Measurements from ENCODE around the gene JUND. TPM values are rescaled to one million over a fixed set of nuclear protein-coding genes. Genes with fewer than 3 reads are reported as not detected.
A peak's percentile ranks its signal among the peaks of the same experiment; 100 is the strongest.

JUND gene
- total RNA-seq, 1 experiment from 2014 or later, result 103 TPM

GRCh38 chr19:18253130-18253529, 28.3 kb downstream of the JUND start:
- Mint-ChIP-seq H3K4me3 (no peak overlapping the region), H3K27ac (peak overlapping the region in 1 of 3 experiments; percentile 44; a peak in 1 of 7 replicates), H3K4me1 (peaks cover 20 to 27% of the 10 kb centered on the region in 2 experiments), H3K27me3 (ENCODE audit: low read depth) (peaks cover 17% of the 10 kb centered on the region), H3K9me3 (no peaks in the 10 kb centered on the region), H3K36me3 (ENCODE audit: insufficient read depth in 1 of 3, low read depth in 3 of 3) (no peaks in the 10 kb centered on the region)
- Histone ChIP-seq H2BK15ac (ENCODE audit: low read depth, low read length) (no peak overlapping the region), H2BK20ac (ENCODE audit: low read depth, low read length, poor library complexity, severe bottlenecking) (no peak overlapping the region), H3K79me1 (ENCODE audit: insufficient read depth, low read depth, low read length, poor library complexity, severe bottlenecking) (no peaks in the 10 kb centered on the region), H2BK12ac (ENCODE audit: insufficient read length, low read depth, low read length) (no peak overlapping the region), H3K9me3 (ENCODE audit: control insufficient read depth, low read depth, low read length) (no peaks in the 10 kb centered on the region), H3K4ac (ENCODE audit: low read depth, low read length) (no peak overlapping the region), H3K4me2 (ENCODE audit: insufficient read depth, insufficient read length, low read length) (no peak overlapping the region), H3K23me2 (ENCODE audit: insufficient read length, low read depth, low read length, poor library complexity, severe bottlenecking) (peaks cover 4% of the 10 kb centered on the region), H3K79me2 (ENCODE audit: insufficient read depth, low read length) (no peaks in the 10 kb centered on the region), H3K23ac (ENCODE audit: insufficient read length, low read depth, low read length) (no peak overlapping the region), H2BK120ac (ENCODE audit: low read depth, low read length, poor library complexity, severe bottlenecking) (no peak overlapping the region), H4K5ac (ENCODE audit: insufficient read length, low read depth, low read length) (no peak overlapping the region), H2BK5ac (ENCODE audit: insufficient read length, low read length) (no peak overlapping the region), H4K20me1 (ENCODE audit: control insufficient read depth, insufficient read depth, insufficient read length) (peaks cover 3% of the 10 kb centered on the region), H3K4me1 (ENCODE audit: insufficient read depth, low read length) (no peaks in the 10 kb centered on the region), H2AK5ac (ENCODE audit: insufficient read length, low read length) (no peak overlapping the region), H3K27me3 (ENCODE audit: insufficient read depth, low read length) (no peaks in the 10 kb centered on the region), H3K9ac (ENCODE audit: extremely low read depth, insufficient read length, low read length) (no peak overlapping the region), H4K91ac (ENCODE audit: insufficient read length, low read depth, low read length) (no peak overlapping the region), H3K27ac (ENCODE audit: insufficient read length, low read depth, low read length) (no peak overlapping the region), H3K18ac (ENCODE audit: insufficient read length, low read depth, low read length) (no peak overlapping the region), H3T11ph (ENCODE audit: low read length) (no peak overlapping the region), H4K8ac (replicated peaks; ENCODE audit: insufficient read length, low read depth, low read length) (no peak overlapping the region), H2AFZ (ENCODE audit: low read length) (no peak overlapping the region), H3K56ac (ENCODE audit: insufficient read length, low read depth, low read length) (no peak overlapping the region), H3K14ac (ENCODE audit: insufficient read depth, low read length) (no peak overlapping the region)
- DNase-seq, result no peak
- no peak for TF ChIP-seq CTCF (conservative IDR thresholded peaks at IDR 0.05)
- WGBS (ENCODE audit: extremely low coverage, insufficient read length, low lambda C conversion rate), result no CpG with 5 or more reads among the region's 4 CpGs

Data from H9 (cell line).